ENCODE measurements around the gene NFIA.

DNA sequence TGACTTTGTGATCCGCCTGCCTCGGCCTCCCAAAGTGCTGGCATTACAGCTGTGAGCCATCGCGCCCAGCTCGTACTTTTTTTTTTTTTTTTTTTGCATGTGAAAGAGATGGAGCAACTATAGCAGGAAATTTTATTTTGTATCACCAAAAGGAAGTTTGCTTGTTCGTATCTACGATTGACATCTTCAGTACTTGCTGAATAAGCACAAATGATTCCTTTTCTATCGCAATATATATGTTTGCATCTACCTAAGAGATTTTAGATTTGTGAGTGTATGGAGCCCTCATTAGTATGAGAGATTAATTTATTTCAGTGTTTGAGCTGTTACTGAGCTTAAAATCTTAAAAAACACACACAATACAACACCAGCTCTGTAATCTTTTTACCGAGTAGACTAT is 143.1 kb downstream of the NFIA start:
- TF ChIP-seq, protein P1, sequence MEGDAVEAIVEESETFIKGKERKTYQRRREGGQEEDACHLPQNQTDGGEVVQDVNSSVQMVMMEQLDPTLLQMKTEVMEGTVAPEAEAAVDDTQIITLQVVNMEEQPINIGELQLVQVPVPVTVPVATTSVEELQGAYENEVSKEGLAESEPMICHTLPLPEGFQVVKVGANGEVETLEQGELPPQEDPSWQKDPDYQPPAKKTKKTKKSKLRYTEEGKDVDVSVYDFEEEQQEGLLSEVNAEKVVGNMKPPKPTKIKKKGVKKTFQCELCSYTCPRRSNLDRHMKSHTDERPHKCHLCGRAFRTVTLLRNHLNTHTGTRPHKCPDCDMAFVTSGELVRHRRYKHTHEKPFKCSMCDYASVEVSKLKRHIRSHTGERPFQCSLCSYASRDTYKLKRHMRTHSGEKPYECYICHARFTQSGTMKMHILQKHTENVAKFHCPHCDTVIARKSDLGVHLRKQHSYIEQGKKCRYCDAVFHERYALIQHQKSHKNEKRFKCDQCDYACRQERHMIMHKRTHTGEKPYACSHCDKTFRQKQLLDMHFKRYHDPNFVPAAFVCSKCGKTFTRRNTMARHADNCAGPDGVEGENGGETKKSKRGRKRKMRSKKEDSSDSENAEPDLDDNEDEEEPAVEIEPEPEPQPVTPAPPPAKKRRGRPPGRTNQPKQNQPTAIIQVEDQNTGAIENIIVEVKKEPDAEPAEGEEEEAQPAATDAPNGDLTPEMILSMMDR (IDR thresholded peaks at IDR 0.05; ENCODE audit: low read length), result no peak
- TF ChIP-seq EZH2 (optimal IDR thresholded peaks at IDR 0.05; ENCODE audit: low read depth, low read length), result no peak
